HG03159 (cell line): Measurements from ENCODE around the gene FBXL2.
"Not testable (repeated sequence)": the region's sequence is repeated elsewhere in the genome, so short reads cannot be mapped to it uniquely, and the experiment has no call there.

ENCODE experiments used
- ATAC-seq: cut with Tn5 transposase; IDR thresholded peaks from one replicate; pipeline ENCODE4 v1.9.1; 2021; ENCODE audit warnings: mild to moderate bottlenecking, moderate library complexity; ENCODE audit not compliant: unreplicated experiment

The FBXL2 gene

GRCh38 chr3:33383951-33384350, 106.7 kb downstream of the FBXL2 start:
- no peak for ATAC-seq

GRCh38 chr3:33385423-33385822, 108.2 kb downstream of the FBXL2 start:
- no peak for ATAC-seq

GRCh38 chr3:33386631-33387030, 109.4 kb downstream of the FBXL2 start:
- ATAC-seq, result no peak

- ATAC-seq, result no peak
These were observed 111.3 kb downstream of the FBXL2 start for GRCh38 chr3:33388374-33389100.

GRCh38 chr3:33389908-33390307, 112.7 kb downstream of the FBXL2 start:
- no peak for ATAC-seq

- no peak for ATAC-seq
These were observed 114.2 kb downstream of the FBXL2 start for GRCh38 chr3:33391255-33391995.

GRCh38 chr3:33392144-33392543, 114.9 kb downstream of the FBXL2 start:
- no peak for ATAC-seq

GRCh38 chr3:33392703-33393125, 115.5 kb downstream of the FBXL2 start:
- no peak for ATAC-seq

GRCh38 chr3:33394403-33395054, 117.3 kb downstream of the FBXL2 start:
- ATAC-seq, result no peak

GRCh38 chr3:33395900-33396299, 118.7 kb downstream of the FBXL2 start:
- ATAC-seq, result no peak

GRCh38 chr3:33398410-33398809, 121.2 kb downstream of the FBXL2 start:
- ATAC-seq, result no peak

- ATAC-seq, result no peak
These were observed 124.5 kb downstream of the FBXL2 start for GRCh38 chr3:33401781-33402180.

GRCh38 chr3:33402936-33403335, 125.7 kb downstream of the FBXL2 start:
- no peak for ATAC-seq

GRCh38 chr3:33403756-33404155, 126.5 kb downstream of the FBXL2 start:
- ATAC-seq, result no peak

- ATAC-seq, result not testable (repeated sequence)
These were observed 133.6 kb downstream of the FBXL2 start for GRCh38 chr3:33410816-33411215.

GRCh38 chr3:33417066-33417673, 139.9 kb downstream of the FBXL2 start:
- no peak for ATAC-seq

- ATAC-seq, result no peak
These were observed 142.7 kb downstream of the FBXL2 start for GRCh38 chr3:33419948-33420347.

- no peak for ATAC-seq
These were observed 143.7 kb downstream of the FBXL2 start for GRCh38 chr3:33420966-33421365.

- no peak for ATAC-seq
These were observed 147.6 kb downstream of the FBXL2 start for GRCh38 chr3:33424606-33425452.

GRCh38 chr3:33425453-33425852, 148.2 kb downstream of the FBXL2 start:
- ATAC-seq, result no peak

- no peak for ATAC-seq
These were observed 148.8 kb downstream of the FBXL2 start for GRCh38 chr3:33426068-33426467.
